ENCODE data around the gene MSRB3.

DNA sequence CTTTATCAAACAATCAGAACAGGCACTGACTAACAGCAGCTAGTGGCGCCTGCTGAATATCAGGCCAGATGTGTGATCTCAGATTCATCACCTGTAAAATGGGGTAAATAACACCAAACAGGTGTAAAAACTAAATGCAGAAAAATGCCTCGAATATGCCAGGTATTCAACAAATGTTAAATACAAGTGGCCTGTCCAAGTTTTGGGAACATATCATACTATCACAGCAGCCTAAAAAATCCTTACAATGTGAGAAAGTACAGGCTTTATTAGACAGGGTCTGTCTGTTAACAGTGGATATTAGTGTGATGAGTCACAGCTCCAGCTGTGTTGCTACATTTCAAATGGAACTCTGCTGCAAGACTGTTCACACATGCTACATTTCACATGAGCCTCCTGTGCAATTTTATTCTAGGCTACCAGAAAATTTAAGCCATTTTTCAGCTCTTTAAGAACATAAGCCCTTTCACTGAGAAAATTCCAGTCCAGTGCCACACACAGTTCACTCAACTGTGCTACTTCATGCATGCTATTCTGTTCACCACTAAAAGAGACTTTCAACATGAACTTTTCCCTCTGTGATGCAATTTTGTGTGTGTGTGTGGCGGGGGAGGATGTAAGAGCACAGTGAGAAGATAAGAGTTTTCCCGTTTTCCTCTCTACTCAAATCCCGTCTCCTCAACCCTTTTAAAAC lies 56.7 kb downstream of the MSRB3 start:
- TF ChIP-seq, protein P1, sequence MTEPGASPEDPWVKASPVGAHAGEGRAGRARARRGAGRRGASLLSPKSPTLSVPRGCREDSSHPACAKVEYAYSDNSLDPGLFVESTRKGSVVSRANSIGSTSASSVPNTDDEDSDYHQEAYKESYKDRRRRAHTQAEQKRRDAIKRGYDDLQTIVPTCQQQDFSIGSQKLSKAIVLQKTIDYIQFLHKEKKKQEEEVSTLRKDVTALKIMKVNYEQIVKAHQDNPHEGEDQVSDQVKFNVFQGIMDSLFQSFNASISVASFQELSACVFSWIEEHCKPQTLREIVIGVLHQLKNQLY (CRISPR knock-in tag; IDR thresholded peaks at IDR 0.05): no peak
- TF ChIP-seq, protein P2, sequence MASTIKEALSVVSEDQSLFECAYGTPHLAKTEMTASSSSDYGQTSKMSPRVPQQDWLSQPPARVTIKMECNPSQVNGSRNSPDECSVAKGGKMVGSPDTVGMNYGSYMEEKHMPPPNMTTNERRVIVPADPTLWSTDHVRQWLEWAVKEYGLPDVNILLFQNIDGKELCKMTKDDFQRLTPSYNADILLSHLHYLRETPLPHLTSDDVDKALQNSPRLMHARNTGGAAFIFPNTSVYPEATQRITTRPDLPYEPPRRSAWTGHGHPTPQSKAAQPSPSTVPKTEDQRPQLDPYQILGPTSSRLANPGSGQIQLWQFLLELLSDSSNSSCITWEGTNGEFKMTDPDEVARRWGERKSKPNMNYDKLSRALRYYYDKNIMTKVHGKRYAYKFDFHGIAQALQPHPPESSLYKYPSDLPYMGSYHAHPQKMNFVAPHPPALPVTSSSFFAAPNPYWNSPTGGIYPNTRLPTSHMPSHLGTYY (CRISPR knock-in tag; IDR thresholded peaks at IDR 0.05): no peak
- TF ChIP-seq, protein P3, sequence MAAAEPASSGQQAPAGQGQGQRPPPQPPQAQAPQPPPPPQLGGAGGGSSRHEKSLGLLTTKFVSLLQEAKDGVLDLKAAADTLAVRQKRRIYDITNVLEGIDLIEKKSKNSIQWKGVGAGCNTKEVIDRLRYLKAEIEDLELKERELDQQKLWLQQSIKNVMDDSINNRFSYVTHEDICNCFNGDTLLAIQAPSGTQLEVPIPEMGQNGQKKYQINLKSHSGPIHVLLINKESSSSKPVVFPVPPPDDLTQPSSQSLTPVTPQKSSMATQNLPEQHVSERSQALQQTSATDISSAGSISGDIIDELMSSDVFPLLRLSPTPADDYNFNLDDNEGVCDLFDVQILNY (CRISPR knock-in tag; IDR thresholded peaks at IDR 0.05): no peak
- TF ChIP-seq, protein P4, sequence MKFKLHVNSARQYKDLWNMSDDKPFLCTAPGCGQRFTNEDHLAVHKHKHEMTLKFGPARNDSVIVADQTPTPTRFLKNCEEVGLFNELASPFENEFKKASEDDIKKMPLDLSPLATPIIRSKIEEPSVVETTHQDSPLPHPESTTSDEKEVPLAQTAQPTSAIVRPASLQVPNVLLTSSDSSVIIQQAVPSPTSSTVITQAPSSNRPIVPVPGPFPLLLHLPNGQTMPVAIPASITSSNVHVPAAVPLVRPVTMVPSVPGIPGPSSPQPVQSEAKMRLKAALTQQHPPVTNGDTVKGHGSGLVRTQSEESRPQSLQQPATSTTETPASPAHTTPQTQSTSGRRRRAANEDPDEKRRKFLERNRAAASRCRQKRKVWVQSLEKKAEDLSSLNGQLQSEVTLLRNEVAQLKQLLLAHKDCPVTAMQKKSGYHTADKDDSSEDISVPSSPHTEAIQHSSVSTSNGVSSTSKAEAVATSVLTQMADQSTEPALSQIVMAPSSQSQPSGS (CRISPR knock-in tag; IDR thresholded peaks at IDR 0.05; ENCODE audit: borderline replicate concordance, low read depth): no peak
- TF ChIP-seq, protein P5, sequence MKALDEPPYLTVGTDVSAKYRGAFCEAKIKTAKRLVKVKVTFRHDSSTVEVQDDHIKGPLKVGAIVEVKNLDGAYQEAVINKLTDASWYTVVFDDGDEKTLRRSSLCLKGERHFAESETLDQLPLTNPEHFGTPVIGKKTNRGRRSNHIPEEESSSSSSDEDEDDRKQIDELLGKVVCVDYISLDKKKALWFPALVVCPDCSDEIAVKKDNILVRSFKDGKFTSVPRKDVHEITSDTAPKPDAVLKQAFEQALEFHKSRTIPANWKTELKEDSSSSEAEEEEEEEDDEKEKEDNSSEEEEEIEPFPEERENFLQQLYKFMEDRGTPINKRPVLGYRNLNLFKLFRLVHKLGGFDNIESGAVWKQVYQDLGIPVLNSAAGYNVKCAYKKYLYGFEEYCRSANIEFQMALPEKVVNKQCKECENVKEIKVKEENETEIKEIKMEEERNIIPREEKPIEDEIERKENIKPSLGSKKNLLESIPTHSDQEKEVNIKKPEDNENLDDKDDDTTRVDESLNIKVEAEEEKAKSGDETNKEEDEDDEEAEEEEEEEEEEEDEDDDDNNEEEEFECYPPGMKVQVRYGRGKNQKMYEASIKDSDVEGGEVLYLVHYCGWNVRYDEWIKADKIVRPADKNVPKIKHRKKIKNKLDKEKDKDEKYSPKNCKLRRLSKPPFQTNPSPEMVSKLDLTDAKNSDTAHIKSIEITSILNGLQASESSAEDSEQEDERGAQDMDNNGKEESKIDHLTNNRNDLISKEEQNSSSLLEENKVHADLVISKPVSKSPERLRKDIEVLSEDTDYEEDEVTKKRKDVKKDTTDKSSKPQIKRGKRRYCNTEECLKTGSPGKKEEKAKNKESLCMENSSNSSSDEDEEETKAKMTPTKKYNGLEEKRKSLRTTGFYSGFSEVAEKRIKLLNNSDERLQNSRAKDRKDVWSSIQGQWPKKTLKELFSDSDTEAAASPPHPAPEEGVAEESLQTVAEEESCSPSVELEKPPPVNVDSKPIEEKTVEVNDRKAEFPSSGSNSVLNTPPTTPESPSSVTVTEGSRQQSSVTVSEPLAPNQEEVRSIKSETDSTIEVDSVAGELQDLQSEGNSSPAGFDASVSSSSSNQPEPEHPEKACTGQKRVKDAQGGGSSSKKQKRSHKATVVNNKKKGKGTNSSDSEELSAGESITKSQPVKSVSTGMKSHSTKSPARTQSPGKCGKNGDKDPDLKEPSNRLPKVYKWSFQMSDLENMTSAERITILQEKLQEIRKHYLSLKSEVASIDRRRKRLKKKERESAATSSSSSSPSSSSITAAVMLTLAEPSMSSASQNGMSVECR (CRISPR knock-in tag; IDR thresholded peaks at IDR 0.05; ENCODE audit: borderline replicate concordance): no peak
- TF ChIP-seq, protein P6, sequence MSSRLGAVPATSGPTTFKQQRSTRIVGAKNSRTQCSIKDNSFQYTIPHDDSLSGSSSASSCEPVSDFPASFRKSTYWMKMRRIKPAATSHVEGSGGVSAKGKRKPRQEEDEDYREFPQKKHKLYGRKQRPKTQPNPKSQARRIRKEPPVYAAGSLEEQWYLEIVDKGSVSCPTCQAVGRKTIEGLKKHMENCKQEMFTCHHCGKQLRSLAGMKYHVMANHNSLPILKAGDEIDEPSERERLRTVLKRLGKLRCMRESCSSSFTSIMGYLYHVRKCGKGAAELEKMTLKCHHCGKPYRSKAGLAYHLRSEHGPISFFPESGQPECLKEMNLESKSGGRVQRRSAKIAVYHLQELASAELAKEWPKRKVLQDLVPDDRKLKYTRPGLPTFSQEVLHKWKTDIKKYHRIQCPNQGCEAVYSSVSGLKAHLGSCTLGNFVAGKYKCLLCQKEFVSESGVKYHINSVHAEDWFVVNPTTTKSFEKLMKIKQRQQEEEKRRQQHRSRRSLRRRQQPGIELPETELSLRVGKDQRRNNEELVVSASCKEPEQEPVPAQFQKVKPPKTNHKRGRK (CRISPR knock-in tag; IDR thresholded peaks at IDR 0.05; ENCODE audit: borderline replicate concordance): no peak
- TF ChIP-seq, protein P7, sequence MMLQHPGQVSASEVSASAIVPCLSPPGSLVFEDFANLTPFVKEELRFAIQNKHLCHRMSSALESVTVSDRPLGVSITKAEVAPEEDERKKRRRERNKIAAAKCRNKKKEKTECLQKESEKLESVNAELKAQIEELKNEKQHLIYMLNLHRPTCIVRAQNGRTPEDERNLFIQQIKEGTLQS (CRISPR knock-in tag; conservative IDR thresholded peaks at IDR 0.05): no peak
- TF ChIP-seq, protein P8, sequence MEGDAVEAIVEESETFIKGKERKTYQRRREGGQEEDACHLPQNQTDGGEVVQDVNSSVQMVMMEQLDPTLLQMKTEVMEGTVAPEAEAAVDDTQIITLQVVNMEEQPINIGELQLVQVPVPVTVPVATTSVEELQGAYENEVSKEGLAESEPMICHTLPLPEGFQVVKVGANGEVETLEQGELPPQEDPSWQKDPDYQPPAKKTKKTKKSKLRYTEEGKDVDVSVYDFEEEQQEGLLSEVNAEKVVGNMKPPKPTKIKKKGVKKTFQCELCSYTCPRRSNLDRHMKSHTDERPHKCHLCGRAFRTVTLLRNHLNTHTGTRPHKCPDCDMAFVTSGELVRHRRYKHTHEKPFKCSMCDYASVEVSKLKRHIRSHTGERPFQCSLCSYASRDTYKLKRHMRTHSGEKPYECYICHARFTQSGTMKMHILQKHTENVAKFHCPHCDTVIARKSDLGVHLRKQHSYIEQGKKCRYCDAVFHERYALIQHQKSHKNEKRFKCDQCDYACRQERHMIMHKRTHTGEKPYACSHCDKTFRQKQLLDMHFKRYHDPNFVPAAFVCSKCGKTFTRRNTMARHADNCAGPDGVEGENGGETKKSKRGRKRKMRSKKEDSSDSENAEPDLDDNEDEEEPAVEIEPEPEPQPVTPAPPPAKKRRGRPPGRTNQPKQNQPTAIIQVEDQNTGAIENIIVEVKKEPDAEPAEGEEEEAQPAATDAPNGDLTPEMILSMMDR (IDR thresholded peaks at IDR 0.05): no peak
- TF ChIP-seq, protein P9, sequence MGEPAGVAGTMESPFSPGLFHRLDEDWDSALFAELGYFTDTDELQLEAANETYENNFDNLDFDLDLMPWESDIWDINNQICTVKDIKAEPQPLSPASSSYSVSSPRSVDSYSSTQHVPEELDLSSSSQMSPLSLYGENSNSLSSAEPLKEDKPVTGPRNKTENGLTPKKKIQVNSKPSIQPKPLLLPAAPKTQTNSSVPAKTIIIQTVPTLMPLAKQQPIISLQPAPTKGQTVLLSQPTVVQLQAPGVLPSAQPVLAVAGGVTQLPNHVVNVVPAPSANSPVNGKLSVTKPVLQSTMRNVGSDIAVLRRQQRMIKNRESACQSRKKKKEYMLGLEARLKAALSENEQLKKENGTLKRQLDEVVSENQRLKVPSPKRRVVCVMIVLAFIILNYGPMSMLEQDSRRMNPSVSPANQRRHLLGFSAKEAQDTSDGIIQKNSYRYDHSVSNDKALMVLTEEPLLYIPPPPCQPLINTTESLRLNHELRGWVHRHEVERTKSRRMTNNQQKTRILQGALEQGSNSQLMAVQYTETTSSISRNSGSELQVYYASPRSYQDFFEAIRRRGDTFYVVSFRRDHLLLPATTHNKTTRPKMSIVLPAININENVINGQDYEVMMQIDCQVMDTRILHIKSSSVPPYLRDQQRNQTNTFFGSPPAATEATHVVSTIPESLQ (CRISPR knock-in tag; IDR thresholded peaks at IDR 0.05): no peak
- TF ChIP-seq PRRX2 (CRISPR knock-in tag; IDR thresholded peaks at IDR 0.05) (no peak), ZNF416 (CRISPR knock-in tag; IDR thresholded peaks at IDR 0.05) (no peak)
- TF ChIP-seq, protein P10, sequence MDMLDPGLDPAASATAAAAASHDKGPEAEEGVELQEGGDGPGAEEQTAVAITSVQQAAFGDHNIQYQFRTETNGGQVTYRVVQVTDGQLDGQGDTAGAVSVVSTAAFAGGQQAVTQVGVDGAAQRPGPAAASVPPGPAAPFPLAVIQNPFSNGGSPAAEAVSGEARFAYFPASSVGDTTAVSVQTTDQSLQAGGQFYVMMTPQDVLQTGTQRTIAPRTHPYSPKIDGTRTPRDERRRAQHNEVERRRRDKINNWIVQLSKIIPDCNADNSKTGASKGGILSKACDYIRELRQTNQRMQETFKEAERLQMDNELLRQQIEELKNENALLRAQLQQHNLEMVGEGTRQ (CRISPR knock-in tag; IDR thresholded peaks at IDR 0.05): no peak
- TF ChIP-seq, protein P11, sequence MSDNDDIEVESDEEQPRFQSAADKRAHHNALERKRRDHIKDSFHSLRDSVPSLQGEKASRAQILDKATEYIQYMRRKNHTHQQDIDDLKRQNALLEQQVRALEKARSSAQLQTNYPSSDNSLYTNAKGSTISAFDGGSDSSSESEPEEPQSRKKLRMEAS (CRISPR knock-in tag; IDR thresholded peaks at IDR 0.05): no peak
- TF ChIP-seq, protein P12, sequence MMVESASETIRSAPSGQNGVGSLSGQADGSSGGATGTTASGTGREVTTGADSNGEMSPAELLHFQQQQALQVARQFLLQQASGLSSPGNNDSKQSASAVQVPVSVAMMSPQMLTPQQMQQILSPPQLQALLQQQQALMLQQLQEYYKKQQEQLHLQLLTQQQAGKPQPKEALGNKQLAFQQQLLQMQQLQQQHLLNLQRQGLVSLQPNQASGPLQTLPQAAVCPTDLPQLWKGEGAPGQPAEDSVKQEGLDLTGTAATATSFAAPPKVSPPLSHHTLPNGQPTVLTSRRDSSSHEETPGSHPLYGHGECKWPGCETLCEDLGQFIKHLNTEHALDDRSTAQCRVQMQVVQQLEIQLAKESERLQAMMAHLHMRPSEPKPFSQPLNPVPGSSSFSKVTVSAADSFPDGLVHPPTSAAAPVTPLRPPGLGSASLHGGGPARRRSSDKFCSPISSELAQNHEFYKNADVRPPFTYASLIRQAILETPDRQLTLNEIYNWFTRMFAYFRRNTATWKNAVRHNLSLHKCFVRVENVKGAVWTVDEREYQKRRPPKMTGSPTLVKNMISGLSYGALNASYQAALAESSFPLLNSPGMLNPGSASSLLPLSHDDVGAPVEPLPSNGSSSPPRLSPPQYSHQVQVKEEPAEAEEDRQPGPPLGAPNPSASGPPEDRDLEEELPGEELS (CRISPR knock-in tag; IDR thresholded peaks at IDR 0.05): no peak
